NCI-H510A treated with DMSO at 0.1 percent for 48 hours (cell line): ENCODE measurements around the gene LHPP.
A peak's percentile ranks its signal among the peaks of the same experiment; 100 is the strongest.
"Not testable (repeated sequence)": the region's sequence is repeated elsewhere in the genome, so short reads cannot be mapped to it uniquely, and the experiment has no call there.

Experiments used
- DNase-seq: peaks from one replicate; lab custom pipeline; 2025; lab: John Stamatoyannopoulos, UW

LHPP gene

GRCh38 chr10:124461642-124462347, at the start of gene LHPP:
TSS of gene LHPP (plus strand) at chr10:124461823. CDS start at chr10:124461863, 40 bp downstream.
- DNase-seq, result peak; percentile 69

- no peak for DNase-seq
These were observed 47.5 kb upstream of the LHPP start for GRCh38 chr10:124414076-124414475.

GRCh38 chr10:124415210-124415609, 46.4 kb upstream of the LHPP start:
- DNase-seq, result no peak

GRCh38 chr10:124416733-124417132, 44.9 kb upstream of the LHPP start:
- DNase-seq, result no peak

- DNase-seq, result peak; percentile 43
These were observed 43.5 kb upstream of the LHPP start for GRCh38 chr10:124417895-124418725.

GRCh38 chr10:124418726-124419501, 42.7 kb upstream of the LHPP start, which contains the start of gene OAT:
TSS of gene OAT (minus strand) at chr10:124418923. CDS start at chr10:124412171, 6,752 bp downstream.
- DNase-seq, result peak; percentile 94

GRCh38 chr10:124419635-124420034, 42.0 kb upstream of the LHPP start:
- DNase-seq, result no peak

GRCh38 chr10:124420254-124420653, 41.4 kb upstream of the LHPP start:
- DNase-seq, result no peak

GRCh38 chr10:124422742-124423141, 38.9 kb upstream of the LHPP start:
- no peak for DNase-seq

- no peak for DNase-seq
These were observed 37.8 kb upstream of the LHPP start for GRCh38 chr10:124423813-124424212.

- DNase-seq, result no peak
These were observed 36.2 kb upstream of the LHPP start for GRCh38 chr10:124425227-124425962.

- DNase-seq, result no peak
These were observed 33.3 kb upstream of the LHPP start for GRCh38 chr10:124428207-124428777.

GRCh38 chr10:124429576-124429975, 32.0 kb upstream of the LHPP start:
- no peak for DNase-seq

- no peak for DNase-seq
These were observed 31.5 kb upstream of the LHPP start for GRCh38 chr10:124430077-124430476.

GRCh38 chr10:124433461-124433860, 28.2 kb upstream of the LHPP start:
- no peak for DNase-seq

GRCh38 chr10:124435683-124436082, 25.9 kb upstream of the LHPP start:
- DNase-seq, result not testable (repeated sequence)

GRCh38 chr10:124436191-124436638, 25.4 kb upstream of the LHPP start:
- no peak for DNase-seq

GRCh38 chr10:124441694-124442093, 19.9 kb upstream of the LHPP start:
- not testable (repeated sequence) for DNase-seq

GRCh38 chr10:124446830-124447750, 14.5 kb upstream of the LHPP start:
- DNase-seq, result no peak
